ENCODE measurements around the gene MEG3. TPM values are rescaled to one million over a fixed set of nuclear protein-coding genes. Genes with fewer than 3 reads are reported as not detected.

The MEG3 gene
- total RNA-seq, 1 donor from 2014 or later: not detected

DNA sequence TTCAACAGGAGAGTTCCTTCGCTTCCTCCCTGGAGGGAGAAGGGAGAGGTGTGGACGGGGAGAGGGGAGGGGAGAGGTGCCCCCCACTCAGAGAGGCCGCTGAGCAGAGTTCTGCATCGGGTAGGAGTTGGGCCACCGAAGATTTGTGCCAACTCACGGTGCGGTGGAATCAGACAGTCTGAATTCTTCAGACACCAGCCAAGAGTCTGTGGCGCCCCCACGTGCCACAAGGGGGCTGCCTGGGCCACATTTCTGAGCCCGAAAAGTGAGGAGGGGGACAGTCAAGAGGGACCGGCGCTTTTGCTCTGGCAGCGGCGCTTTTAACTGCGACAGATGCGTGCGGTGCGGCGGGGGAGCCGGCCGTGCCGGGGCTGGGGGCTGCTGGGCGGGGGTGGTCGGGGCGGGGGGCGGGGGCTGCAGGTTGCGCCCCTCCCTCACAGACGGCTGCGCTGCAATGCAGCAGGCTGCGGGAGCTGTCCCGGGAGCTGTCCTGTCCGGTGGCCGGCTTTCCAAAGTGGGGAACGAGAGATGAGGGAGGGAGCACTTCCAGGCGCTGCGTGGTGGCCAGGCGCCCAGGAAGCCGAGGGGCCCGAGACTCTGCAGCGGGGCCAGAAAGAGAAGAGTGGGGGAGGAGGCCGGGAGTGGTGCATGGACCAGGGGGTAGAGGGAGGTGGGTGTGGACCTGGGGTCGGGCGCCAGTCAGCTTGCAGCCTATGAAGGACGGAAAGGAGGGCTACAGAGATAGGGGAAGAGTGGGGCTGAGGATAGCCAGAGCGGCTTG, 78.6 kb downstream of the MEG3 start:
- Mint-ChIP-seq H3K27ac (no peak overlapping the region), H3K4me1 (ENCODE audit: low read depth) (no peaks in the 10 kb centered on the region), H3K4me3 (ENCODE audit: low read depth) (no peak overlapping the region), H3K9me3 (no peaks in the 10 kb centered on the region), H3K27me3 (ENCODE audit: low read depth) (peaks cover 38% of the 10 kb centered on the region), H3K36me3 (ENCODE audit: low read depth) (no peaks in the 10 kb centered on the region)
- DNase-seq (ENCODE audit: low spot score): no peak
- intact Hi-C loops (cut with micrococcal nuclease): no loop called here

DNA sequence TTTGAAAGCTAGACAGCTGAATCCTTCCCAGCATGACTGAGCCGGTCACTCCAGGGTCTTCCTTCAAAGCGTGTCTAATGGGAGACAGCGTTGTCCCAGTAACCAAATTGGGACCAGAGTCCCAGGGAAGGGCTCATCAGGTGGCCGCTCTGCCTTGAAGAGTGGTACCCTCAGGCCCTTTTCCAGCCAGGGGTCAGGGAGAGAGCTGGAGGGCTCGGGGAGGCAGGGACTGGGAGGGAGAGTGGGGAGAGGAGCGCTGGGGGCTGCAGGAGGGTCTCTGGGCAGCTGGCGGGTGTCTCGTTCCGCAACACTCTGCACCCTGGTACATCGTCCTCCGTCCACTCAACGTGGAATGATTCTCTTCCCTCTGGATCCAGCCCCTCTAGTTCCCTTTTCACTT, 79.2 kb downstream of the MEG3 start:
- Mint-ChIP-seq H3K4me3 (ENCODE audit: low read depth) (no peak overlapping the region), H3K36me3 (ENCODE audit: low read depth) (no peaks in the 10 kb centered on the region), H3K27ac (no peak overlapping the region), H3K9me3 (no peaks in the 10 kb centered on the region), H3K27me3 (ENCODE audit: low read depth) (peaks cover 32% of the 10 kb centered on the region), H3K4me1 (ENCODE audit: low read depth) (no peaks in the 10 kb centered on the region)
- intact Hi-C loops (cut with micrococcal nuclease): no loop called here
- DNase-seq (ENCODE audit: low spot score): no peak

DNA sequence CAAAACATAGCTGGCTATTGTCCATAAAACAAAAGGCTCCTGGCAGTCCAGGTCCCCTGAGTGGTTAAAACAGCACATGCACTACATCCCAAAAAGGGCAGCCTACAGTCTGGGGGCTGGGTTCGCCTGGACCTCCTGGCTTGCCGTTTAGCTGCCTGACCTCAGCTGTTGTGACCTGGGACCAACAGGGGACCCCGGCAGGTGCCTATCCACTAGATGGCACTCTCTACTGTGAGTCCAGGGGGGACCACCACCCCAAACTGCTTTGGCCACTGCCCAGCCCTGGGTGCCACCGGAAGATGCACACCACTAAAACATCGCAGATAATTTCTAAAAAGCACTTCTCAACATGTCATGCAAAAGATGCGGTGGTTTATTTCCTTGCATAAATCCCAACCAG, 80.5 kb downstream of the MEG3 start:
- DNase-seq (ENCODE audit: low spot score): no peak
- H3K27ac Mint-ChIP-seq: no peak overlapping the region
- H3K36me3 Mint-ChIP-seq (ENCODE audit: low read depth): no peaks in the 10 kb centered on the region
- intact Hi-C loops (cut with micrococcal nuclease): no loop called here
- H3K27me3 Mint-ChIP-seq (ENCODE audit: low read depth): peaks cover 22% of the 10 kb centered on the region
- H3K9me3 Mint-ChIP-seq: no peaks in the 10 kb centered on the region
- H3K4me3 Mint-ChIP-seq (ENCODE audit: low read depth): no peak overlapping the region
- no peaks in the 10 kb centered on the region for H3K4me1 Mint-ChIP-seq (ENCODE audit: low read depth)

DNA sequence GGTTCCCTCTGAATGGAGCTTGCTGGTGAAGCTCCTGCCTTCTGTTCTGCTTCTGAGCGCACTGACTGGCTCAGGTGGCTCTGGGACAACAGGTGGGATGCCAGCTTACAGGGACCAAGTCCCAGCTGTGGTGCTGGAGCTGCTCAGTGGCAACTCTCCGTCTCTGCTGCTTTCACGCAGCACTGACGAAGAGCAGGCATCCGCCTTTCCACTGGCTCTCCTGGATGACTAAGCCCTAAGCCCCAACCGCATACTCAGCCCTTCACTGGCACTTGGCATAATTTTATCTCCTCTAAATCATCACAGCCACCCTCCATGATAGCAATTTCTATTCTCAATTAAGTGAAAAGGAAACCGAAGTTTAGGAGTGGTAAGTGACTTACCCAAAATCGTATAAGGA, 81.3 kb downstream of the MEG3 start:
- Mint-ChIP-seq H3K9me3 (no peaks in the 10 kb centered on the region), H3K27ac (no peak overlapping the region), H3K36me3 (ENCODE audit: low read depth) (no peaks in the 10 kb centered on the region), H3K4me3 (ENCODE audit: low read depth) (no peak overlapping the region), H3K27me3 (ENCODE audit: low read depth) (peaks cover 17% of the 10 kb centered on the region), H3K4me1 (ENCODE audit: low read depth) (no peaks in the 10 kb centered on the region)
- no peak for DNase-seq (ENCODE audit: low spot score)
- intact Hi-C loops (cut with micrococcal nuclease): no loop called here

DNA sequence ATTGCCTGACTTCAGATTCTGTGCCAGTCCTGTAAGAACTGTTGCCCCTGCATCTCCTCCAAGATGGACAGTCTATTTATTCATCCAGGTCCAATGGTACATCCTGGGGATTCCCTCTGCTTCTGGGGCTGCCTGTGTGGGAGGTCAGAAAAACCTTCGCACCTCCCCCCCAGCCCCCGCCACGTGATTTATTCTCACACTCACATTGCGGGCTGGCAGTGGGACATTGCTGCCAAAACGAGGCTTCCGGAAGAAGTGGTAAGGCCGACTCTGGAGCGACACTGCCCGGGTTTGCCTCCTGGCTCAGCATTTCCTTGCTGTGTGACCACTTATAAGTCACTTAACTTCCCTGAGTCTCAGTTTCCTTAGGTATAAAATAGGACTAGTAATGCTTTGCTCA, 83.5 kb downstream of the MEG3 start:
- no peaks in the 10 kb centered on the region for H3K36me3 Mint-ChIP-seq (ENCODE audit: low read depth)
- intact Hi-C loops (cut with micrococcal nuclease): no loop called here
- no peaks in the 10 kb centered on the region for H3K4me1 Mint-ChIP-seq (ENCODE audit: low read depth)
- no peaks in the 10 kb centered on the region for H3K9me3 Mint-ChIP-seq
- H3K27me3 Mint-ChIP-seq (ENCODE audit: low read depth): peaks cover 11% of the 10 kb centered on the region
- no peak overlapping the region for H3K27ac Mint-ChIP-seq
- H3K4me3 Mint-ChIP-seq (ENCODE audit: low read depth): no peak overlapping the region
- no peak for DNase-seq (ENCODE audit: low spot score)

Other genes with a start within 250 kb of the MEG3 start
- 3.4 and 3.5 TPM in 2 replicates for gene BEGAIN, start 238.7 kb upstream of the MEG3 start, total RNA-seq
- gene DLK1, start 99.2 kb upstream of the MEG3 start, total RNA-seq: not detected in 2 replicates
- not detected in 2 replicates for gene RTL1, start 77.6 kb downstream of the MEG3 start, total RNA-seq

Data from activated T-helper 2 cell treated with anti-CD3 and anti-CD28 coated beads, Interferon-gamma antibody, Interleukin-2, Interleukin-4, amounts not matched to agents 10 μg/mL and 5 μg/mL and 100 μg/mL, durations not matched to agents 14 hours and 24 hours and 36 hours (primary cell).